Hepatocyte (in vitro differentiated cells): ENCODE results near the gene OR2H2. TPM values are rescaled to one million over a fixed set of nuclear protein-coding genes. Genes with fewer than 3 reads are reported as not detected.

Source experiments
- DNase-seq: peaks from one replicate; pipeline ENCODE4 v3.0.0-alpha.2; 2016; ENCODE audit warnings: low spot score
- H2AFZ ChIP-seq: fragments of 200-600 bp; sonication (generic); 2 replicates; pipeline ENCODE4 v1.6.0; 2016; ENCODE audit warnings: antibody characterized with exemption, mild to moderate bottlenecking
- H3K27ac ChIP-seq: fragments of 200-600 bp; sonication (generic); 2 replicates; pipeline ENCODE4 v1.5.1; 2016; ENCODE audit warnings: mild to moderate bottlenecking
- H3K27me3 ChIP-seq: fragments of 200-600 bp; sonication (generic); 2 replicates; pipeline ENCODE4 v1.6.1; 2016
- H3K36me3 ChIP-seq: fragments of 200-600 bp; sonication (generic); replicated peaks from 2 replicates; pipeline ENCODE4 v1.5.1; 2016; ENCODE audit warnings: low read depth; ENCODE audit not compliant: insufficient read depth
- H3K4me1 ChIP-seq: fragments of 200-600 bp; sonication (generic); 2 replicates; pipeline ENCODE4 v1.5.1; 2016; ENCODE audit warnings: mild to moderate bottlenecking, moderate library complexity; ENCODE audit not compliant: insufficient read depth
- H3K4me2 ChIP-seq: fragments of 200-600 bp; sonication (generic); 2 replicates; pipeline ENCODE4 v1.6.0; 2016
- H3K4me3 ChIP-seq: fragments of 200-600 bp; sonication (generic); 2 replicates; pipeline ENCODE4 v1.5.1; 2016; ENCODE audit warnings: mild to moderate bottlenecking
- H3K79me2 ChIP-seq: fragments of 200-600 bp; sonication (generic); 2 replicates; pipeline ENCODE4 v1.6.0; 2017; ENCODE audit warnings: mild to moderate bottlenecking
- H3K9me2 ChIP-seq: fragments of 200-600 bp; sonication (generic); replicated peaks from 2 replicates; pipeline ENCODE4 v1.6.0; 2017; ENCODE audit warnings: mild to moderate bottlenecking; ENCODE audit not compliant: insufficient read depth
- H3K9me3 ChIP-seq: fragments of 200-600 bp; sonication (generic); 2 replicates; pipeline ENCODE4 v1.5.1; 2016; ENCODE audit warnings: low read depth, mild to moderate bottlenecking
- H4K20me1 ChIP-seq: fragments of 200-600 bp; sonication (generic); 2 replicates; pipeline ENCODE4 v1.6.0; 2016; ENCODE audit warnings: mild to moderate bottlenecking; ENCODE audit not compliant: insufficient read depth, poor library complexity, severe bottlenecking
- EZH2 ChIP-seq: fragments of 200-600 bp; sonication (generic); IDR thresholded peaks from 2 replicates; pipeline ENCODE4 v1.6.1; 2016; ENCODE audit warnings: antibody characterized with exemption, mild to moderate bottlenecking, borderline replicate concordance
- EZH2phosphoT487 ChIP-seq: fragments of 200-600 bp; sonication (generic); IDR thresholded peaks from one replicate; pipeline ENCODE4 v1.6.1; 2018; ENCODE audit warnings: antibody characterized with exemption, mild to moderate bottlenecking, low read depth, moderate library complexity; ENCODE audit not compliant: unreplicated experiment, severe bottlenecking
- WGBS: methylation state at CpG from one replicate; pipeline ENCODE4 v1.1.6; 2016; ENCODE audit warnings: low lambda C conversion rate; ENCODE audit errors: missing lambda C conversion rate; 5-methylcytosine and 5-hydroxymethylcytosine counted together
- polyA plus RNA-seq: library from polyadenylated mRNA; unstranded; fragments of >200 nt; fragmentation: Nextera tagmentation; extraction: Ambion mirVana; gene quantifications from 2 replicates; pipeline ENCODE4 v1.2.1, GENCODE V29; 2016
- small RNA-seq: library from RNA; depleted of rRNA; stranded (forward); fragments of <200 nt; gene quantifications from one replicate; pipeline ENCODE3, GENCODE V24; 2014
- total RNA-seq: library from RNA; depleted of rRNA; stranded (reverse); fragments of >200 nt; gene quantifications from 2 replicates; pipeline ENCODE4 v1.2.3, GENCODE V29; 2014
- TF ChIP-seq, protein P1 (sequence below): fragments of 200-600 bp; sonication (generic); IDR thresholded peaks from 2 replicates; pipeline ENCODE4 v1.5.1; 2016; ENCODE audit warnings: antibody characterized with exemption, mild to moderate bottlenecking; ENCODE audit not compliant: poor library complexity

The OR2H2 gene
- total and polyA plus RNA-seq, 2 experiments from 2014 or later, result not detected

DNA sequence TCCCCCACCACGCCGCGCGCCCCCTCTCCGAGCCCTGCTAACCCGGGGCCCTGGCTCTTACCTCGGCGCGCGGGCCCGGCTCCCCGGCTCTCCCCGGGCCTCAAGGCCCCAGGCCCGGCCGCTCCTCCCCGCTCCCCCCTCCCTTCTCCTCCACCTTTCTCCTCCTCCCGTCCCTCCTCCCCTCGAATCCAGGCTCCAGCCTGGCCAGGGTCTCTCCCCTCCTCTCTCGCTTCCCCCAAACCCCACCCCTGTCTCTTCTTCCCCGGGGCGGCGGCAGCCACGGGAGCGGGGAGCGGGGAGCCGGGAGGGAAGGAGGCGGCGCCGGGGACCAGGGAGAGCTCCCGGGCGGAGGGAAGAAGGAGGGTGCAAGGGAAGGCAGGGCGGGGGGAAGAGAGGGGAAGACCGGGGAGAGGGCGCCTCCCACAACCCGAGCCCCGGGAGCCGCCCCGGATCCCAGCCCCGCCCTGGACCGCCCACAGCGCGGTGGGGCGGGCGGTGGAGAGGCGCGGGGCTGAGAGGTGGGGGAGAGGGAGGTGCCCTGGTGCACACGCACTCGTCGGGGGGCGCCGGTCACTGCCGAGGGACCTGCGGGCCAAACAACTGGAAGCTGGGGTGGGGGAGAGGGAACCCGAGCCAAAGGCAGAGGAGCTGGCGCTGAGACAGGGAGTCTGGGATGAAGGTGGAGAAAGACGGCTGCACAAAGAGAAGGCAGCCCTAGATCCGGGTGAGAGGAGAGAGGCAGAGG, 48.0 kb downstream of the OR2H2 start, which contains the start of gene GABBR1:
GABBR1 (minus strand) TSS at position 395 of the 745 bp plus-strand sequence. CDS start 798 bp downstream, outside the sequence.
- DNase-seq, result peak; percentile 95
- H3K27ac ChIP-seq, result peak within 1 kb of the TSS; percentile 75
- no peaks in the 10 kb centered on the region for H4K20me1 ChIP-seq
- 0% methylated on average over 7 of the region's 57 CpGs for WGBS
- no peaks in the 10 kb centered on the region for H3K9me3 ChIP-seq
- H2AFZ ChIP-seq, result peak within 1 kb of the TSS; percentile 94
- peak within 1 kb of the TSS; percentile 84 for H3K4me2 ChIP-seq
- H3K27me3 ChIP-seq, result peaks cover 9% of the 10 kb centered on the region
- H3K36me3 ChIP-seq, result no peaks in the 10 kb centered on the region
- H3K4me1 ChIP-seq, result peaks cover 13% of the 10 kb centered on the region
- H3K9me2 ChIP-seq, result no peaks in the 10 kb centered on the region
- H3K79me2 ChIP-seq, result no peaks in the 10 kb centered on the region
- H3K4me3 ChIP-seq, result peak within 1 kb of the TSS; percentile 53
- no peak for TF ChIP-seq EZH2phosphoT487
- TF ChIP-seq, protein P1, sequence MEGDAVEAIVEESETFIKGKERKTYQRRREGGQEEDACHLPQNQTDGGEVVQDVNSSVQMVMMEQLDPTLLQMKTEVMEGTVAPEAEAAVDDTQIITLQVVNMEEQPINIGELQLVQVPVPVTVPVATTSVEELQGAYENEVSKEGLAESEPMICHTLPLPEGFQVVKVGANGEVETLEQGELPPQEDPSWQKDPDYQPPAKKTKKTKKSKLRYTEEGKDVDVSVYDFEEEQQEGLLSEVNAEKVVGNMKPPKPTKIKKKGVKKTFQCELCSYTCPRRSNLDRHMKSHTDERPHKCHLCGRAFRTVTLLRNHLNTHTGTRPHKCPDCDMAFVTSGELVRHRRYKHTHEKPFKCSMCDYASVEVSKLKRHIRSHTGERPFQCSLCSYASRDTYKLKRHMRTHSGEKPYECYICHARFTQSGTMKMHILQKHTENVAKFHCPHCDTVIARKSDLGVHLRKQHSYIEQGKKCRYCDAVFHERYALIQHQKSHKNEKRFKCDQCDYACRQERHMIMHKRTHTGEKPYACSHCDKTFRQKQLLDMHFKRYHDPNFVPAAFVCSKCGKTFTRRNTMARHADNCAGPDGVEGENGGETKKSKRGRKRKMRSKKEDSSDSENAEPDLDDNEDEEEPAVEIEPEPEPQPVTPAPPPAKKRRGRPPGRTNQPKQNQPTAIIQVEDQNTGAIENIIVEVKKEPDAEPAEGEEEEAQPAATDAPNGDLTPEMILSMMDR, result no peak
- no peak for TF ChIP-seq EZH2

DNA sequence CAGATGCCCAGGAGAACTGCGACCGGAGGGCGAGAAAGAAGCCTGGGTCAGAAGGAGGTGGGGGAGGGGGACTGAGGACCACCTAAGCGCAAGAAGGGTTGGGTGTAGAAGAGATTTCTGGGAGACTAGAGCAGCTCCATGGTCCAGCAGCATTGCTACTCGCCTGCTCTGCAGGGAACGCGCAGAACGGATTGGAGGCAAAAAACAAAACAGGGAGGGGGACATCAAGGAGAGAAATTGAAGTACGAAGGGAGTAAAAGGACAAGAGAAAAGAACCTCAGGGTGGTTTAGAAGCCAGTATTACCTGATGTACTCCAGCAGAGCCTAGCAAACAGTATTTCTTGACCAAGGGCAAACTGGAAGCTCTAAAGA, 48.6 kb downstream of the OR2H2 start:
- Histone ChIP-seq H3K9me3 (no peaks in the 10 kb centered on the region), H3K4me3 (peak overlapping the region; percentile 43), H3K79me2 (no peaks in the 10 kb centered on the region), H3K4me1 (peaks cover 13% of the 10 kb centered on the region), H3K27ac (peak overlapping the region; percentile 75), H3K27me3 (peaks cover 9% of the 10 kb centered on the region), H3K4me2 (peak overlapping the region; percentile 84), H3K9me2 (no peaks in the 10 kb centered on the region), H4K20me1 (no peaks in the 10 kb centered on the region), H2AFZ (peak overlapping the region; percentile 94), H3K36me3 (no peaks in the 10 kb centered on the region)
- peak; percentile 39 for DNase-seq
- TF ChIP-seq EZH2phosphoT487 (no peak), EZH2 (no peak)
- TF ChIP-seq, protein P1, result no peak
- 3% methylated on average over 8 of the region's 9 CpGs for WGBS

DNA sequence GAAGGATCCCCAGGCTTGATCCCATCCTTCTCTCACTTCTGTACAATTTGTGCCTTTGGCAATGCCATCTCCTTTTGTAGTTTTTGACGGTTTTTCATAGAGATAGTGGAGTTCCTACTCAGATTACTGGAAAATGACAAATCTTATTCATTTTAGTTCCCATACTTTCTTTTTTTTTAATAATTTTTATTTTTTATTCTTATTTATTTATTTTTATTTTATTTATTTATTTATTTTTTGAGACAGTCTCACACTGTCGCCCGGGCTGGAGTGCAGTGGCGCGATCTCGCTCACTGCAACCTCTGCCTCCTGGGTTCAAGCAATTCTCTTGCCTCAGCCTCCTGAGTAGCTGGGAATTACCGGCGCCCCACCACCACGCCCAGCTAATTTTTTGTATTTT, 52.3 kb downstream of the OR2H2 start:
- no peak overlapping the region for H3K4me3 ChIP-seq
- H3K27me3 ChIP-seq, result no peaks in the 10 kb centered on the region
- H3K36me3 ChIP-seq, result no peaks in the 10 kb centered on the region
- no peak for TF ChIP-seq EZH2phosphoT487
- no peak for TF ChIP-seq EZH2
- TF ChIP-seq, protein P1, result no peak
- no peaks in the 10 kb centered on the region for H3K79me2 ChIP-seq
- no peaks in the 10 kb centered on the region for H4K20me1 ChIP-seq
- peaks cover 6% of the 10 kb centered on the region for H3K4me1 ChIP-seq
- H3K4me2 ChIP-seq, result no peak overlapping the region
- no peak overlapping the region for H3K27ac ChIP-seq
- no peaks in the 10 kb centered on the region for H3K9me3 ChIP-seq
- no peak overlapping the region for H2AFZ ChIP-seq
- DNase-seq, result no peak
- no peaks in the 10 kb centered on the region for H3K9me2 ChIP-seq
- WGBS, result 96% methylated on average over 9 of the region's 9 CpGs

Small RNA genes within 50 kb of the gene (small RNA-seq; reads per million reads assigned to genes)
- gene SNORD32B (0.31 reads per million, percentile 8 among the genes with 10 or more reads in this experiment), gene SUMO2P1 (not detected), gene TMEM183AP1 (not detected)

Other genes starting within 250 kb of the OR2H2 start
- not detected in 2 replicates for gene OR5V1, start 216.3 kb upstream of the OR2H2 start, total RNA-seq
- not detected in 2 replicates for gene OR5V1, start 216.3 kb upstream of the OR2H2 start, polyA plus RNA-seq
- not detected in 2 replicates for gene OR12D3, start 209.8 kb upstream of the OR2H2 start, total RNA-seq
- not detected in 2 replicates for gene OR12D3, start 209.8 kb upstream of the OR2H2 start, polyA plus RNA-seq
- not detected in 2 replicates for gene OR12D2, start 189.5 kb upstream of the OR2H2 start, total RNA-seq
- gene OR12D2, start 189.5 kb upstream of the OR2H2 start, polyA plus RNA-seq, result not detected in 2 replicates
- not detected in 2 replicates for gene OR12D1, start 170.2 kb upstream of the OR2H2 start, total RNA-seq
- not detected in 2 replicates for gene OR12D1, start 170.2 kb upstream of the OR2H2 start, polyA plus RNA-seq
- gene OR10C1, start 145.8 kb upstream of the OR2H2 start, total RNA-seq, result not detected in 2 replicates
- gene OR10C1, start 145.8 kb upstream of the OR2H2 start, polyA plus RNA-seq, result not detected in 2 replicates
- not detected in 2 replicates for gene OR11A1, start 128.1 kb upstream of the OR2H2 start, total RNA-seq
- gene OR11A1, start 128.1 kb upstream of the OR2H2 start, polyA plus RNA-seq, result not detected in 2 replicates
- not detected in 2 replicates for gene OR2H1, start 128.0 kb upstream of the OR2H2 start, total RNA-seq
- not detected in 2 replicates for gene OR2H1, start 128.0 kb upstream of the OR2H2 start, polyA plus RNA-seq
- not detected in 2 replicates for gene MAS1L, start 97.2 kb upstream of the OR2H2 start, total RNA-seq
- not detected in 2 replicates for gene MAS1L, start 97.2 kb upstream of the OR2H2 start, polyA plus RNA-seq
- 99.5 and 154 TPM in 2 replicates for gene UBD, start 25.4 kb upstream of the OR2H2 start, total RNA-seq
- 124 and 158 TPM in 2 replicates for gene UBD, start 25.4 kb upstream of the OR2H2 start, polyA plus RNA-seq
- 7.0 and 11.3 TPM in 2 replicates for gene GABBR1, start 48.1 kb downstream of the OR2H2 start, total RNA-seq
- gene GABBR1, start 48.1 kb downstream of the OR2H2 start, polyA plus RNA-seq, result 9.9 and 21.3 TPM in 2 replicates
- not detected in 2 replicates for gene MOG, start 72.0 kb downstream of the OR2H2 start, total RNA-seq
- gene MOG, start 72.0 kb downstream of the OR2H2 start, polyA plus RNA-seq, result not detected in 2 replicates
- gene ZFP57, start 96.0 kb downstream of the OR2H2 start, total RNA-seq, result not detected in 2 replicates
- gene ZFP57, start 96.0 kb downstream of the OR2H2 start, polyA plus RNA-seq, result not detected in 2 replicates
- 7.8 and 8.8 TPM in 2 replicates for gene HLA-F, start 138.3 kb downstream of the OR2H2 start, total RNA-seq
- gene HLA-F, start 138.3 kb downstream of the OR2H2 start, polyA plus RNA-seq, result 7.6 and 10.9 TPM in 2 replicates
- gene HLA-G, start 242.7 kb downstream of the OR2H2 start, total RNA-seq, result 0.76 TPM in 1 of 2 replicates, not detected in the other
- gene HLA-G, start 242.7 kb downstream of the OR2H2 start, polyA plus RNA-seq, result 2.6 and 2.8 TPM in 2 replicates